Left cardiac atrium (tissue), 4 donors: ENCODE data around the gene PTPRN2. TPM values are rescaled to one million over a fixed set of nuclear protein-coding genes. Genes with fewer than 3 reads are reported as not detected.

Experiments used
- ATAC-seq, 2 donors: fragments of 200-7000 bp; cut with Tn5 transposase; one replicate each; pipeline ENCODE4 v1.9.1; 2020; ENCODE audit warnings: mild to moderate bottlenecking in 2 of 2, moderate library complexity in 2 of 2
- DNase-seq: peaks from one replicate; pipeline ENCODE4 v3.0.0-alpha.2; 2020
- intact Hi-C, 2 donors: fragments of 100-400 bp; cut with DNase I; formaldehyde crosslinking; loops; one replicate each; pipeline versions ENCODE4 v1.14.1 to v1.15.1; 2022 to 2023
- total RNA-seq, 2 donors: library from RNA; stranded (reverse); fragmentation: NEBNext Ultra II Directional; extraction: Animal tissue kit (Norgen Biotek cat#: 25700); gene quantifications; one replicate each; pipeline ENCODE4 v1.2.1, GENCODE V29; 2021
- donor health status: DM: no; HTN: yes; CAD: no.
- donor health status: DM: no; HTN: yes; CAD: no; lungs with severe emphysema.
- donor health status: DM: yes; HTN: yes; CAD: no.
- donor health status: Dilated cardiomyopathy.

Gene PTPRN2
- total RNA-seq, 2 donors from 2014 or later, result 1.9 to 2.3 TPM

- no peak for ATAC-seq
- no peak for DNase-seq
- intact Hi-C loops, result no loop called here
Measured at GRCh38 chr7:158374146-158374545, 213.5 kb downstream of the PTPRN2 start.

- intact Hi-C loops, result no loop called here
- ATAC-seq (no peak), DNase-seq (no peak)
Measured at GRCh38 chr7:158373476-158374133, 214.0 kb downstream of the PTPRN2 start.

- DNase-seq (peak; percentile 10), ATAC-seq (no peak)
- intact Hi-C loops, result no loop called here
Measured at GRCh38 chr7:158372400-158373342, 215.0 kb downstream of the PTPRN2 start.

GRCh38 chr7:158371856-158372255, 215.8 kb downstream of the PTPRN2 start:
- DNase-seq (peak; percentile 1), ATAC-seq (no peak)
- intact Hi-C loops, result no loop called here

- peak; percentile 1 for DNase-seq
- intact Hi-C loops, result no loop called here
- ATAC-seq, result no peak
Measured at GRCh38 chr7:158369866-158370265, 217.8 kb downstream of the PTPRN2 start.

GRCh38 chr7:158369290-158369689, 218.3 kb downstream of the PTPRN2 start:
- DNase-seq (no peak), ATAC-seq (no peak)
- intact Hi-C loops, result no loop called here

- DNase-seq (no peak), ATAC-seq (no peak)
- intact Hi-C loops, result no loop called here
Measured at GRCh38 chr7:158368449-158368848, 219.2 kb downstream of the PTPRN2 start.

- intact Hi-C loops, result no loop called here
Measured at GRCh38 chr7:158367634-158367982, 220.0 kb downstream of the PTPRN2 start.

GRCh38 chr7:158366916-158367633, 220.5 kb downstream of the PTPRN2 start:
- ATAC-seq, result no peak
- DNase-seq, result no peak
- intact Hi-C loops, result no loop called here

More at GRCh38 chr7:158367634-158367982, 220.0 kb downstream of the PTPRN2 start:
- ATAC-seq (no peak), DNase-seq (no peak)

- ATAC-seq (no peak), DNase-seq (no peak)
- intact Hi-C loops, result no loop called here
Measured at GRCh38 chr7:158366346-158366745, 221.3 kb downstream of the PTPRN2 start.

- DNase-seq (no peak), ATAC-seq (no peak)
- intact Hi-C loops, result no loop called here
Measured at GRCh38 chr7:158365267-158365666, 222.4 kb downstream of the PTPRN2 start.

- ATAC-seq, result no peak
- DNase-seq, result no peak
- intact Hi-C loops, result no loop called here
Measured at GRCh38 chr7:158364451-158364850, 223.2 kb downstream of the PTPRN2 start.

- intact Hi-C loops, result no loop called here
- DNase-seq, result no peak
- ATAC-seq, result no peak
Measured at GRCh38 chr7:158362912-158363905, 224.4 kb downstream of the PTPRN2 start.

GRCh38 chr7:158362001-158362400, 225.6 kb downstream of the PTPRN2 start:
- intact Hi-C loops, result no loop called here
- DNase-seq, result no peak
- ATAC-seq, result no peak

GRCh38 chr7:158361326-158361946, 226.2 kb downstream of the PTPRN2 start:
- no peak for ATAC-seq
- intact Hi-C loops, result no loop called here
- DNase-seq, result no peak

- DNase-seq (no peak), ATAC-seq (no peak)
- intact Hi-C loops, result no loop called here
Measured at GRCh38 chr7:158358926-158359645, 228.5 kb downstream of the PTPRN2 start.

GRCh38 chr7:158357898-158358821, 229.5 kb downstream of the PTPRN2 start:
- DNase-seq, result no peak
- no peak for ATAC-seq
- intact Hi-C loops, result no loop called here
